Thyroid gland (tissue), 4 donors: ENCODE results near the gene PEX10. TPM values are rescaled to one million over a fixed set of nuclear protein-coding genes. Genes with fewer than 3 reads are reported as not detected.

Source experiments
- DNase-seq, 2 donors: peaks; one replicate each; pipeline ENCODE4 v3.0.0-alpha.2; 2019
- H3K27ac ChIP-seq, 3 donors: fragments of 200-600 bp; sonication (generic); 1 replicate in 2 of 3; 2 replicates in 1 of 3; pipeline ENCODE4 v1.5.1; 2016 to 2019; ENCODE audit warnings: mild to moderate bottlenecking in 1 of 3, moderate library complexity in 1 of 3
- H3K27me3 ChIP-seq: fragments of 200-600 bp; sonication (generic); one replicate; pipeline ENCODE4 v1.5.1; 2019
- H3K36me3 ChIP-seq, 2 donors: fragments of 200-600 bp; sonication (generic); one replicate each; pipeline ENCODE4 v1.5.1; 2016 to 2019
- H3K4me1 ChIP-seq, 2 donors: fragments of 200-600 bp; sonication (generic); one replicate each; pipeline ENCODE4 v1.5.1; 2017 to 2019
- H3K4me3 ChIP-seq, 3 donors: fragments of 200-600 bp; sonication (generic); replicated peaks in 1 of 3; 1 replicate in 2 of 3; 2 replicates in 1 of 3; pipeline ENCODE4 v1.5.1; 2016; ENCODE audit warnings: mild to moderate bottlenecking in 1 of 3
- H3K9me3 ChIP-seq: fragments of 200-600 bp; sonication (generic); one replicate; pipeline ENCODE4 v1.5.1; 2017
- POLR2A ChIP-seq, 2 donors: fragments of 450-650 bp; IDR thresholded peaks; one replicate each; pipeline ENCODE4 v1.6.1; 2017; ENCODE audit warnings: antibody characterized with exemption in 2 of 2, mild to moderate bottlenecking in 2 of 2, moderate library complexity in 1 of 2
- WGBS, 2 donors: methylation state at CpG; one replicate each; pipeline ENCODE4 v1.1.5; 2017; 5-methylcytosine and 5-hydroxymethylcytosine counted together
- intact Hi-C: fragments of 100-400 bp; cut with DNase I; formaldehyde crosslinking; loops from one replicate; pipeline ENCODE4 v1.15.1; 2023
- total RNA-seq, 4 donors: library from RNA; depleted of rRNA; stranded (reverse); fragments of >200 nt; gene quantifications; one replicate each; pipeline ENCODE4 v1.2.3, GENCODE V29; 2016
- TF ChIP-seq, protein P1 (sequence below), 6 experiments: fragments of 200-600 bp in 3 of 6; fragments of 450-650 bp in 3 of 6; sonication (generic) in 3 of 6; IDR thresholded peaks; one replicate each; pipeline ENCODE4 v1.5.1; 2016 to 2019; ENCODE audit warnings: antibody characterized with exemption in 6 of 6, mild to moderate bottlenecking in 2 of 6, inconsistent platforms in 1 of 6, moderate library complexity in 1 of 6

Gene PEX10
- total RNA-seq, 4 donors from 2014 or later: 25.0 to 35.2 (median 33.5) TPM

DNA sequence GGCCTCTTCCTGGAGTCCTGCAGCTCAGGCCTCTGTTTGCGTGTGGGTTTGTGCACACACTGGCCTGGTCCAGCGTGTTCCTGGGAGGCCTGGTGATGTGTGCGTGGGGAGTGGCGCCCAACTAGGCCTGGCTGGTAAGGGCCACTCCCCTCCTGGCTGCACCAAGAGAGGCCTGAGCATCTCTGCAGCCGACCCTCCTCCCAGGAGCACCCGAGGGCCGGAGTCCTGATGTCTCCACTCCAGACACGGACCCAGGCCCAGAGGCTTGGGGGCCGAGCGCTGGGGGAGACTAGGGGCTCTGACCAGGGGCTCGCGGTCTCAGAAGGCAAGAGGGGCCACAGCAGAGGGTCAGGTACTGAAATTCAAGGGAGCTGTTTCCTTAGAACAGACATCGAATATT lies 54.3 kb downstream of the PEX10 start:
- intact Hi-C loops: no loop called here
- DNase-seq: no peak
- no peak overlapping the region for H3K27ac ChIP-seq
- H3K36me3 ChIP-seq: no peaks in the 10 kb centered on the region
- H3K27me3 ChIP-seq: no peaks in the 10 kb centered on the region
- peaks cover 3 to 9% of the 10 kb centered on the region in 2 donors for H3K4me1 ChIP-seq
- WGBS, 2 donors: 89 to 93% methylated on average over 10 to 12 of the region's 13 CpGs
- H3K9me3 ChIP-seq: no peaks in the 10 kb centered on the region
- H3K4me3 ChIP-seq: no peak overlapping the region
- TF ChIP-seq POLR2A (IDR thresholded peaks at IDR 0.05): no peak
- TF ChIP-seq, protein P1, sequence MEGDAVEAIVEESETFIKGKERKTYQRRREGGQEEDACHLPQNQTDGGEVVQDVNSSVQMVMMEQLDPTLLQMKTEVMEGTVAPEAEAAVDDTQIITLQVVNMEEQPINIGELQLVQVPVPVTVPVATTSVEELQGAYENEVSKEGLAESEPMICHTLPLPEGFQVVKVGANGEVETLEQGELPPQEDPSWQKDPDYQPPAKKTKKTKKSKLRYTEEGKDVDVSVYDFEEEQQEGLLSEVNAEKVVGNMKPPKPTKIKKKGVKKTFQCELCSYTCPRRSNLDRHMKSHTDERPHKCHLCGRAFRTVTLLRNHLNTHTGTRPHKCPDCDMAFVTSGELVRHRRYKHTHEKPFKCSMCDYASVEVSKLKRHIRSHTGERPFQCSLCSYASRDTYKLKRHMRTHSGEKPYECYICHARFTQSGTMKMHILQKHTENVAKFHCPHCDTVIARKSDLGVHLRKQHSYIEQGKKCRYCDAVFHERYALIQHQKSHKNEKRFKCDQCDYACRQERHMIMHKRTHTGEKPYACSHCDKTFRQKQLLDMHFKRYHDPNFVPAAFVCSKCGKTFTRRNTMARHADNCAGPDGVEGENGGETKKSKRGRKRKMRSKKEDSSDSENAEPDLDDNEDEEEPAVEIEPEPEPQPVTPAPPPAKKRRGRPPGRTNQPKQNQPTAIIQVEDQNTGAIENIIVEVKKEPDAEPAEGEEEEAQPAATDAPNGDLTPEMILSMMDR (IDR thresholded peaks at IDR 0.05): no peak

DNA sequence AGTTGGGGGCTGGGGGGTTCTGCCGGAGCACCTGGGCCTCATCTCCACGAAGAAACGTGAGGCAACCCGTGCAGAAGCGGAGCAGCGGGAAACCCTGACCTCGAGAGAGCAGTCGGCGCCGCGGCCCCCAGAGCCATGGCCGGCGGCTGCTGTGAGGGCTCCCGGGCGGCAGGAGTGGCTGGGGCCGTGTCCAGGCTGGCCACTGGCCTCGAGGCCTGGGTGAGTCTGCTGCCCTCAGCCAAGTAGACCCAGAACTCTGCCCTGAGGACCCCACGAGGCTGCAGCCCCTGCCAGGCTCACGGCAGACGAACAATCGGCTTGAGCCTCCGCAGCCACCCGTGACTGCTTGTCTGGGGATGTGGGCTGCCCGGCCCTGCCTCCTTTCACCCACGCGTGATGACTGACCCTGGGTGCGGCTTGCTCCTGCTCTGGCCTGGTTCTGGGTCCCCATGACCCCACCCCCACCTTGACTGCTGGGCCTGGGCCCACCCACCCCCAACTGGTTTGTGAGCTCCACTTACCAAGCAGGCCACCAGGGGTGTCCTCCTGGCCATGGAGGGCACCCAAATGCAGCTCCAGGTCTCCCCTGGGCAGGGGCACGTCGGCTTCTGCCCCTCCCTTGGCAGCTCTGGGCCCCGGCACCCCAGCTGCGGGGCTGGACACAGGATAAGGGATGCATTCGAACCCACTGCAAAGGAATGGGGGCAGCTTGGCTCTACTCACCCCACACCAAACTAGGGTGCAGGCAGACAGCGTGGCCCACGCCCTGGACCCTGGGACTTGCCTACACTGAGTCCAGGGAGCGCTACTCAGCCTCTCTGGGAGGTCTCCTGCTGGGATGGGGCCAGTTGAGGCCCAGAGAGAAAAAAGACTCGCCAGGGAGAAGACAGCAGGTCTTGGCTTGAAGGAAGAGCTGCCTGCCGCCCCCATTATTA lies 55.2 kb downstream of the PEX10 start:
- DNase-seq: no peak
- intact Hi-C loops: no loop called here

DNA sequence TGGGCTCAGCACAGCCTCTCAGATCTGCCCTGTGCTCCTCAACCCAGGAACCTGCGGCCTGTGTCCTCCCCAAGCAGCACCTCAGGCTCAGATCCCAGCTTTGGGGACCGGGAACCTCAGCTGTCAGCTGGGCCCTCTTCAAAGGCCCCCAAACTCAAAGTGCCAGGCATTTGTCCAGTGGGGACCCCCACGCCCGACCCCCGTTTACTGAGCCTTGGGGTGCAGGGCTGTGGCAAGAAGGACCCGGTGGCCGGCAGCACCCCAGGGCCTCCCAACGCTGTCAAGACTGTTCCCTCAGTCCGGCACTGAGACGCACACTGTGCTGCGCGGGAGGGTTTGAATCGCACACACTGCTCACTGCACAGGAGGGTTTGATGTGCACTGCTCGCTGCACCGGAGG lies 56.0 kb downstream of the PEX10 start:
- intact Hi-C loops: no loop called here
- Histone ChIP-seq H3K4me1 (peaks cover 3 to 9% of the 10 kb centered on the region in 2 donors), H3K27ac (no peak overlapping the region), H3K9me3 (no peaks in the 10 kb centered on the region), H3K27me3 (no peaks in the 10 kb centered on the region), H3K36me3 (no peaks in the 10 kb centered on the region), H3K4me3 (no peak overlapping the region)
- DNase-seq: no peak
- 90% methylated on average over 6 to 14 of the region's 15 CpGs for WGBS, 2 donors
- no peak for TF ChIP-seq POLR2A (IDR thresholded peaks at IDR 0.05)
- TF ChIP-seq, protein P1 (IDR thresholded peaks at IDR 0.05): no peak

More for the DNA sequence above, 55.2 kb downstream of the PEX10 start:
- no peak overlapping the region for H3K27ac ChIP-seq
- H3K4me3 ChIP-seq: no peak overlapping the region
- TF ChIP-seq, protein P1 (IDR thresholded peaks at IDR 0.05): no peak
- no peak for TF ChIP-seq POLR2A (IDR thresholded peaks at IDR 0.05)
- 80 to 96% methylated on average over 2 to 24 of the region's 37 CpGs for WGBS, 2 donors
- H3K9me3 ChIP-seq: no peaks in the 10 kb centered on the region
- peaks cover 3 to 9% of the 10 kb centered on the region in 2 donors for H3K4me1 ChIP-seq
- no peaks in the 10 kb centered on the region for H3K36me3 ChIP-seq
- no peaks in the 10 kb centered on the region for H3K27me3 ChIP-seq

DNA sequence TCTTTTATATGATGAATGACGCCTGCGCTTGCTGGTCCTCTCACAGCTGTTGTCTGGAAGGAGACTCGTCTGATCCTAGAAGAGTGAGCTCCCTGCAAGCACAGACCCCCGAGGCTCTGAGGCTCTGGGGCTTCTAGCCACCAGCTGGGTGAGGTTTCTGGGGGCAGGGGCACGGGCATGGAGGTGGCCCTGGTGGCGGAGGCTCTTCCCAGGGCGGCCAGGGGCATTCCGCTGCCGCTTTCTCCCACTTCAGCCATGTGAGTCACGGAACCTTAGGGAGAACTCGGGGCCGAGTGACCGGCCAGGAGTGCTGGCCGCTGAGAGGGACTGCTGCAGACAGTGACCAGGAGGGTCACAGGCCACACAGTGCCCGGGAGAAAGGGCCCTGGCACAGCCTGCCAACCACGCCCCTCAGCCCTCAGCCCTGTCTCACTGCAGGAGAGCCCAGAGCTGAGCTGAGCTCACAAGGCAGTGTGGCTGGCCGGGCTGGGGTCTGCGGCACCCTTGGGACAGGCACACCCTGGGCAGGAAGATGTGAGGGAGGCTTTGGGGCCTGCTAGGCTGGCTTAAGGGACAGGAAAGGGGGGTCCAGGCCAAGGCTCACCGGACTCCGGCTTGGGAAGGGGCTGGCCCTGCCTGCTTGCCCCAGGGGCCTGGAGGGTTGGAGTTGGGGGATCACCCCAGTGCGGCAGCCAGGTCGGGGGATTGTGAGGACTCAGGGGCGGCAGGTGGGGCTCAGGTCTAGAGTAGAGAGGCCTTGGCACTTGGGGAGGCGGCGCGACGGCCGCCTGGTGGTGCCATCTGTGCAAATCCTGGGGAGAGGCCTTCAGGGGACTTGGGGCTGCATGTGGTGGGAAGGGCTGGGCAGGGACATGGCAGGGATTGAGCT lies 56.7 kb downstream of the PEX10 start:
- Histone ChIP-seq H3K4me3 (no peak overlapping the region), H3K27me3 (no peaks in the 10 kb centered on the region), H3K36me3 (no peaks in the 10 kb centered on the region), H3K4me1 (peaks cover 3 to 4% of the 10 kb centered on the region in 2 donors), H3K9me3 (no peaks in the 10 kb centered on the region), H3K27ac (no peak overlapping the region)
- 83 to 91% methylated on average over 6 to 22 of the region's 28 CpGs for WGBS, 2 donors
- intact Hi-C loops: no loop called here
- DNase-seq: no peak
- no peak for TF ChIP-seq POLR2A (IDR thresholded peaks at IDR 0.05)
- TF ChIP-seq, protein P1 (IDR thresholded peaks at IDR 0.05): no peak
